Stimulated activated CD4-positive, alpha-beta T cell treated with anti-CD3 and anti-CD28 coated beads, Interleukin-15, amount 100 ng/mL, for 24 hours (primary cell): ENCODE results near the gene PTBP1.

Experiments
- DNase-seq: peaks from one replicate; pipeline ENCODE4 v3.0.0-alpha.2; 2020

The PTBP1 gene

GRCh38 chr19:796692-797527 lies at the start of gene PTBP1:
PTBP1 (plus strand) TSS chr19:797452; CDS start chr19:797498, 46 bp downstream.
- peak; percentile 100 for DNase-seq

DNA sequence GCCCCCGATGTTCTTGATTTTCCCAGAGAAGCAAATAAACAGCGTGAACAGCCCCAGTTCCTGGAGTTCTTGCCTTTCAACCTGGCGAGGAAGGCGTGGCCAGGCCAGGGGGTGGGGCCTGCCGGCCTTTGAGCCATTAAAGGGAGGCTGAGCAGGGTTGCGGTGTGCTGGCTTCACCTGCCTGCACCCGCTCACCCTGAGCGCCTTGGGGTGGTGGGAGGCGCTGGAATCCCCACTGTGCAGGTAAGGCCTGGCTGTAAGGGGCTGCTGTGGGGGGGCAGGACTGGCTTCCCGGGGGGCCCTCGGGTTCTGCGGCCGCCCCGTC lies 49.0 kb upstream of the PTBP1 start:
- no peak for DNase-seq

DNA sequence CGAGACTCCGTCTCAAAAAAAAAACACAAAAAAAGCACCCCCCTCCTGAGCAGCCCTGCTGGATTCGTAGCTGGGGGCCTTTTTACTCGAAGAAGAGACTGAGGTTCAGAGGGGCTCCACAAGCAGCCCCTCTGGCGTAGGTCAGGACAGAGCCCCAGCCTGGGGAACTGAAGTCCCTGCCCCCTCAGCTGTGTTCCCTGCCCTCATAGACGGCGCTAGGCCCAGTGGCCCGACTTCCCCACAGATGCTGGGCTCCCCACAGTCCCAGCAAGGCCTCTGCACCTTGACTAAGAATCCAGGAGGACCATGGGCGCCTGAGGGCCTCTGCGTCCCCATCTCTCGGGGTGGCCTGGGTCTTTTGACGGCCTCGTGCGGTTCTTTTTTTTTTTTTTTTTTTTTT lies 47.4 kb upstream of the PTBP1 start:
- DNase-seq = no peak

- no peak for DNase-seq
Observed at GRCh38 chr19:750640-751423, 46.4 kb upstream of the PTBP1 start, which contains the start of gene MISP. MISP (plus strand) TSS chr19:751112; CDS start chr19:756947, 5,835 bp downstream.

GRCh38 chr19:751501-752341 lies 45.5 kb upstream of the PTBP1 start:
- DNase-seq = no peak

- DNase-seq = no peak
Observed at GRCh38 chr19:752652-753517, 44.4 kb upstream of the PTBP1 start.

GRCh38 chr19:754530-754929 lies 42.7 kb upstream of the PTBP1 start:
- DNase-seq = no peak

- no peak for DNase-seq
Observed at GRCh38 chr19:755063-755462, 42.2 kb upstream of the PTBP1 start.

DNA sequence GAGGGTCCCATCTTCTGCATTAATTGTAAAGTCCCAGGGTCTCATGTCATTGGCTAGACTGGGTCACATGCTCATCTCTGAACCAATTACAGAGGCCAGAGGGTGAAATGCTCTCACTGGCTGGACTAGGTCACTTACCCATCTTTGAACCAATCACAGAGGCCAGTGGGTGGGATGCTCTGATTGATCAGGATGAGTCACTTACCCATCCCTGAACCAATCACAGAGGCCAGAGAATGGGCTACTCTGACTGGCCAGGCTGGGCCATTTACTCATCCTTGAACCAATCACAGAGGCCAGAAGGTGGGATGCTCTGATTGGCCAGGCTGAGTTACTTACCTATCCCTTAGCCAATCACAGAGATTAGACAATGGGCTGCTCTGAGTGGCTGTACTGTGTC lies 41.0 kb upstream of the PTBP1 start:
- peak; percentile 44 for DNase-seq

DNA sequence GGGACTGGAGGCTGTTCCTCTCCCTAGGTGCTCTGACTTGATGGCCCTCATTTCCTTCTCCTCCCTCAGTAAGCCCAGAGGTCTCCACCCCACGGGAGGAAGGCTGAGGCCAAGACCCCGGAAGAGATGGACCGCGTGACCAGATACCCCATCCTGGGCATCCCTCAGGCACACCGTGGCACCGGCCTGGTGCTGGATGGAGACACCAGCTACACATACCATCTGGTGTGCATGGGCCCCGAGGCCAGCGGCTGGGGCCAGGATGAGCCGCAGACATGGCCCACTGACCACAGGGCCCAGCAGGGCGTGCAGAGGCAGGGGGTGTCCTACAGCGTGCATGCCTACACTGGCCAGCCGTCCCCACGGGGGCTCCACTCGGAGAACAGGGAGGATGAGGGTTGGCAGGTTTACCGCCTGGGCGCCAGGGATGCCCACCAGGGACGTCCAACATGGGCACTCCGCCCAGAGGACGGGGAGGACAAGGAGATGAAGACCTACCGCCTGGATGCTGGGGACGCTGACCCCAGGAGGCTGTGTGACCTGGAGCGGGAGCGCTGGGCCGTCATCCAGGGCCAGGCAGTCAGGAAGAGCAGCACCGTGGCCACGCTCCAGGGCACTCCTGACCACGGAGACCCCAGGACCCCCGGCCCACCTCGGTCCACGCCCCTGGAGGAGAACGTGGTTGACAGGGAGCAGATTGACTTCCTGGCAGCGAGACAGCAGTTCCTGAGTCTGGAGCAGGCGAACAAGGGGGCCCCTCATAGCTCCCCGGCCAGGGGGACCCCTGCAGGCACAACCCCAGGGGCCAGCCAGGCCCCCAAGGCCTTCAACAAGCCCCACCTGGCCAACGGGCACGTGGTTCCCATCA lies 40.2 kb upstream of the PTBP1 start:
- no peak for DNase-seq

DNA sequence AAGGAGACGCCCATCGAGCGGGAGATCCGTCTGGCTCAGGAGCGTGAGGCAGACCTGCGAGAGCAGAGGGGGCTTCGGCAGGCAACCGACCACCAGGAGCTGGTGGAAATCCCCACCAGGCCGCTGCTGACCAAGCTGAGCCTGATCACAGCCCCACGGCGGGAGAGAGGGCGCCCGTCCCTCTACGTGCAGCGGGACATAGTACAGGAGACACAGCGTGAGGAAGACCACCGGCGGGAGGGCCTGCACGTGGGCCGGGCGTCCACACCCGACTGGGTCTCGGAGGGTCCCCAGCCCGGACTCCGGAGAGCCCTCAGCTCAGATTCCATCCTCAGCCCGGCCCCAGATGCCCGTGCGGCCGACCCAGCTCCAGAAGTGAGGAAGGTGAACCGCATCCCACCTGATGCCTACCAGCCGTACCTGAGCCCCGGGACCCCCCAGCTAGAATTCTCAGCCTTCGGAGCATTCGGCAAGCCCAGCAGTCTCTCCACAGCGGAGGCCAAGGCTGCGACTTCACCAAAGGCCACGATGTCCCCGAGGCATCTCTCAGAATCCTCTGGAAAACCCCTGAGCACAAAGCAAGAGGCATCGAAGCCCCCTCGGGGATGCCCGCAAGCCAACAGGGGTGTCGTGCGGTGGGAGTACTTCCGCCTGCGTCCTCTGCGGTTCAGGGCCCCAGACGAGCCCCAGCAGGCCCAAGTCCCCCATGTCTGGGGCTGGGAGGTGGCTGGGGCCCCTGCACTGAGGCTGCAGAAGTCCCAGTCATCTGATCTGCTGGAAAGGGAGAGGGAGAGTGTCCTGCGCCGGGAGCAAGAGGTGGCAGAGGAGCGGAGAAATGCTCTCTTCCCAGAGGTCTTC lies 39.2 kb upstream of the PTBP1 start:
- DNase-seq = no peak

GRCh38 chr19:763181-763580 lies 34.1 kb upstream of the PTBP1 start:
- no peak for DNase-seq

- DNase-seq = no peak
Observed at GRCh38 chr19:763869-764268, 33.4 kb upstream of the PTBP1 start.

GRCh38 chr19:764301-764700 lies 33.0 kb upstream of the PTBP1 start:
- no peak for DNase-seq

GRCh38 chr19:765179-765738 lies 32.0 kb upstream of the PTBP1 start:
- DNase-seq = no peak

DNA sequence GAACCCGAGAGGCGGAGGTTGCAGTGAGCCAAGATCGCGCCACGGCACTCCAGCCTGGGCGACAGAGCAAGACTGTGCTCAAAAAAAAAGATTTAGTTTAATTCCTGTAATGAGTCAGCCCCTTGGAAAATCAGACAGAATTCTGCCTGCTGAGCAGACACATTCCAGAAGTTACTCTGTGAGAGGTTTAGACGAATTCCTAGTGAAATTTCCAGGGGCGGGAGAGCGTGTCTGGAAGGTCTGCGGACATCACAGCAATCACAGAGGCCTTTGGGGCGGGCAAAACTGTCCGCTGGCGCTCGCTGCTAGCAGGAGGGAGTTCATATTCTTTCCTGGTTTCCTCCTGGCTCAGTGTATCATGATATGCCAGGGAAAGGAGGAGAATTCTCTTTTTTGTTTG lies 28.8 kb upstream of the PTBP1 start:
- DNase-seq = no peak

- no peak for DNase-seq
Observed at GRCh38 chr19:769616-770015, 27.6 kb upstream of the PTBP1 start.

DNA sequence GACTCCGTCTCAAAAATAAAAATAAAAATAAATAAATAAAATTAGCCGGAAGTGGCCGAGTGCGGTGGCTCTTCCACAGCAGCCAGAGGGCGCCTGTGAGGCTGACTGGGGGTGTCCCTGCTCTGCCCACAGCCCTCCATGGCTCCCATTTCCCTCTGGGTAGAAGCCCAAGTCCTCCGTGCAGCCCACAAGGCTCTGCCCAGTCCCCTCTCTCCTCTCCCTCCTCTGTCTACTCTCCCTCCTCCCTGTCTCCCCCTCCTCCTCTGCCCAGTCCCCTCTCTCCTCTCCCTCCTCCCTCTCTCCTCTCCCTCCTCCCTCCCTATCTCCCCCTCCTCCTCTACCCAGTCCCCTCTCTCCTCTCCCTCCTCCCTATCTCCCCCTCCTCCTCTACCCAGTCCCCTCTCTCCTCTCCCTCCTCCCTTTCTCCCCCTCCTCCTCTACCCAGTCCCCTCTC lies 25.9 kb upstream of the PTBP1 start:
- peak; percentile 53 for DNase-seq

DNA sequence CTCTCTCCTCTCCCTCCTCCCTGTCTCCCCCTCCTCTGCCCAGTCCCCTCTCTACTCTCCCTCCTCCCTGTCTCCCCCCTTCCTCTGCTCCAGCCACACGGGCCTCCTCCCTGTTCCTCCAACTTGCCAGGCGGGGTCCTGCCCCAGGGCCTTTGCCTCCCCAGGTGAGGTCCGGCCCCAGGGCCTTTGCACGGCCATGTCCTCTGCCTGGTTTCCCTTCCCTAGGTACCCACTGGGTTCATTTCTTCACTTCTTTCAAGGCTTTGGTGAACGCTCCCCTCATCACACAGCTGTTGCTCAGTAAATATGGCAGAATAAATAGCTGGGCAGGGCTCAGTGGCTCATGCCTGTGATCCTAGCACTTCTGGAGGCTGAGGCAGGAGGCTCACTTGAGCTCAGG lies 25.2 kb upstream of the PTBP1 start:
- DNase-seq = no peak
